ENCODE results near the gene ABCC3.

ABCC3 gene

DNA sequence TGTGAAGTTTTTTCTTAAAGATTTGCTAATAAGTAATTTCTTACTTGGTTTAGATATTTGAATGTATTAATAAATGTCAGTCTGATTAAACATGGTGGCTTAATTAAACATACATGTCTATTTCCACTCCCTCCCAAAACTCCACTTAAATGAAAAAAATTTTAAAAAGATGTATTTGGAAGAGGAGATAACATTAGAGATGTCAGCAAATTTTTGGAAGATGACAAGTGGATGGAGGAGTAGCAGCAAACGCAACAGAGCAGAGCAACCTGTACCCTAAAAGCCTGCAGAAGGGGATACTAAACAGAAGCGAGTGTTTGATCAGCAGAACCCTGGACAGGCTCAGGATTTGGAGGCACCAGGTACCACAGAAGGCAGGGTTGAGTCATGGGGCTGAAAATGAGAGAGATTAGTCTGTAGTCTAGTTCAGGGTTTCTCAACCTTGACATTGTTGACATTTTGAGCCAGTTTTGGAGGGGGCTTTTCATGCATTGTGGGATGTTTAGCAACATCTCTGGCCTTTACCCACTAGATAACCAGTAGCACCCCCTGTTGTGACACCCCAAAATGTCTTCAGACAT lies 102.5 kb downstream of the ABCC3 start:
- TF ChIP-seq, protein P1, sequence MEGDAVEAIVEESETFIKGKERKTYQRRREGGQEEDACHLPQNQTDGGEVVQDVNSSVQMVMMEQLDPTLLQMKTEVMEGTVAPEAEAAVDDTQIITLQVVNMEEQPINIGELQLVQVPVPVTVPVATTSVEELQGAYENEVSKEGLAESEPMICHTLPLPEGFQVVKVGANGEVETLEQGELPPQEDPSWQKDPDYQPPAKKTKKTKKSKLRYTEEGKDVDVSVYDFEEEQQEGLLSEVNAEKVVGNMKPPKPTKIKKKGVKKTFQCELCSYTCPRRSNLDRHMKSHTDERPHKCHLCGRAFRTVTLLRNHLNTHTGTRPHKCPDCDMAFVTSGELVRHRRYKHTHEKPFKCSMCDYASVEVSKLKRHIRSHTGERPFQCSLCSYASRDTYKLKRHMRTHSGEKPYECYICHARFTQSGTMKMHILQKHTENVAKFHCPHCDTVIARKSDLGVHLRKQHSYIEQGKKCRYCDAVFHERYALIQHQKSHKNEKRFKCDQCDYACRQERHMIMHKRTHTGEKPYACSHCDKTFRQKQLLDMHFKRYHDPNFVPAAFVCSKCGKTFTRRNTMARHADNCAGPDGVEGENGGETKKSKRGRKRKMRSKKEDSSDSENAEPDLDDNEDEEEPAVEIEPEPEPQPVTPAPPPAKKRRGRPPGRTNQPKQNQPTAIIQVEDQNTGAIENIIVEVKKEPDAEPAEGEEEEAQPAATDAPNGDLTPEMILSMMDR (IDR thresholded peaks at IDR 0.05; ENCODE audit: borderline replicate concordance, insufficient read depth, low read depth, low read length), result no peak
- no peak overlapping the region for H3K4me3 ChIP-seq (ENCODE audit: low read depth, low read length)

DNA sequence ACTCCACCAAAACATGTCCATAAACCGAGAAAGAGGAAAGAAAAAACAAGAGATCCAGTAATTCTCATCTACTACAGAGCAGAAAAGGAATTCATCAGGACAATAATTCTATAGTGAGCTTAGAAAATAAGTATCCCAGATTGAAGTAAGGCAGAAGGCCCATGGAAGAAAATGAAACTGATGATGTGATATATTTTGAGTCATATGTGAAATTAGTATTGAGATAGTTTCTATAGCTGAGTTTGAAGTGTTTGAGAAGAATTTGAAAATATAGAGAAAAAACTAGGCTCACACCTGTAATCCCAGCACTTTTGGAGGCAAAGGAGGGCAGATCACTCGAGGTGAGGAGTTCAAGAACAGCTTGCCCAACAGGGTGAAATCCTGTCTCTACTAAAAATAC lies 104.4 kb downstream of the ABCC3 start:
- TF ChIP-seq, protein P1 (IDR thresholded peaks at IDR 0.05; ENCODE audit: borderline replicate concordance, insufficient read depth, low read depth, low read length), result no peak
- H3K4me3 ChIP-seq (ENCODE audit: low read depth, low read length), result no peak overlapping the region

Measured in GM12875 (cell line).